ENCODE data around the gene SCUBE2.

Gene SCUBE2

DNA sequence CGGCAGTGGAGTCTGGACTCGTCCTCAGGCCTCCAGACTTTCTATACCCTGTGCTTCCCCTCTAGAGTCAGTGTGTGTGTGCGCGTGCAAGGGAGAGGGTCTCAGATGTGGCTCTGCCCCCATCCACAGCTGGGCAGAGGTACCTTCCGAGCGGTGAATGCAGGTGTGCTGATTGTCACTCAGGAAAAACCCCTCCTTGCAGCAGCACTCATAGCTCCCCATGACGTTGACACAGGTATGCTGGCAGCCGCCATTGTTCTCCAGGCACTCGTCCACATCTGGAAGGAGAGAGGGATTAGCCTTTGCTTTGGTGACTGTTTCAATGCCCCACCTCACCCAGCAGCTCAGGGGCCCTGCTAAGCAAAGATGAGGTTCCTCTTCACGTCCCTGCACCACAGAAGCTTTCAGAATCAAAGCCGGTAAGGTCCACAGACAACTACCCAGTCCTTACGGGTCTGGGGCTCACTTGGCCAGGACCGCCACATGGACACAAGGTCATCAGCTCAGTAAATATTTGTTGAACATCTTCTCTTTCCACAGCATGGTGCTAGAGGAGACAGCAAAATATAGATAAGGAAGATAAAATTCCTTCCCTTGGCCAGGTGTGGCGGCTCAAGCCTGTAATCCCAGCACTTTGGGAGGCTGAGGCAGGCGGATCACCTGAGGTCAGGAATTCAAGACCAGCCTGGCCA is 16.9 kb downstream of the SCUBE2 start:
- DNase-seq (ENCODE audit: low spot score), result no peak

DNA sequence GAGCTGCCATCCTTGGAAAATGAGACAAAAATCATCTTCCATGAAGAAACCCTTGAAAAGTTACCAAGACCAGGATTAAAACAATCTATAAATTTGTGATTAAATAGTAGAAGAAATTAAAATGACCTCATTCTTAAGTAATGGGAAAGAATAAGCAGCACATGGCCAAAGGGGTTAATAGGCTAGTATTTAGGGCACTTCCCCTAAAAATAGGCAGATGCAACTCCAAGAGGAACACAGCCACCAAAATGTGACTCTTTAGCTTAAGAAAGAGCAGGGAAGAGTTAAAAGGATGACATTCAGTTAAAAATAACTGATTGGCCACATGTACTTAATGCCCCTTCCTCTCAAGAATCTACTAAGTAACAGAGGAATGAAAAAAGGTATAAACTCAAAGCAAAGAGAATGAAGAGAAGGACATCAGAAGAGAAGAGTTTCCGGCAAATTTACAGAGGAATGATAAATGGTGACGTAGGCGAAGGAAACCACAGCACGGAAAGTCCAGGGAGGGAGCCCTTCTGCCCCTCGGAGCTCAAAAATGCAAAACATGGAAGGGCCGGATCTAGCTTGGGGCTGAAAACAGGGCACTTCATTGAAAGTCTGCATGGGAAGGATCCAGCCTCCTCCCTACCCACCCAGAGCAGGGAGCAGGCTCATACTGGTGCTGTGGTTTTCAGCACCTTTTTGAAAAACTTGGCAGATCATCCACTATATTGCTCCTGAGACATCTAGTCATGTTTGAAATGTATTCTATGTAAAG is 17.8 kb downstream of the SCUBE2 start:
- no peak for DNase-seq (ENCODE audit: low spot score)

DNA sequence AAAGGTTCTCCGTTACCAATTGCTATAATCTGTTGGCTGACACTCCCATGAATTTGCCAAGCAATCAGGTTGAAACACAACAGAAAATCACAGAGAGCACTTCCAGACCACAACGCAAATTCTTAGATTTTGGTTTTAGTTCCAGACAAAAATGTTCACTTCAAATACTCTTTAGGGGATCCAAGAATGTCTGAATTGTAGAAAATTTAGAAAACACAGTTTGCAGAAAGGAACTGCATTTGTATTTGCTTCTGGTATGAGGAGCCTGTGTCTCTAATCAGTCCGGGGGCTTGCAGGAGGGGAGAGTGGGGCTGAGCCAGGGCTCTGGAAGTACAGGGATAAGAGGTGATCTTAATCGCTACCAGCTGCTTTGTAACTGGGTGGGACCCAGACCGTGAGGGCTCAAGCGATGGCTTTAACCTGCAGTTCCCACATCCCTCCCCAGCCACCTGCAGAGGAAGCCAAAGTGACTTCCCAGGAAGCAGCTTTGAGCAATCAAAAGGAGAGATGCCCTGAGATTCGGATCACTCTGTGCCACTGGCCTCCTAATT is 18.7 kb downstream of the SCUBE2 start:
- no peak for DNase-seq (ENCODE audit: low spot score)

DNA sequence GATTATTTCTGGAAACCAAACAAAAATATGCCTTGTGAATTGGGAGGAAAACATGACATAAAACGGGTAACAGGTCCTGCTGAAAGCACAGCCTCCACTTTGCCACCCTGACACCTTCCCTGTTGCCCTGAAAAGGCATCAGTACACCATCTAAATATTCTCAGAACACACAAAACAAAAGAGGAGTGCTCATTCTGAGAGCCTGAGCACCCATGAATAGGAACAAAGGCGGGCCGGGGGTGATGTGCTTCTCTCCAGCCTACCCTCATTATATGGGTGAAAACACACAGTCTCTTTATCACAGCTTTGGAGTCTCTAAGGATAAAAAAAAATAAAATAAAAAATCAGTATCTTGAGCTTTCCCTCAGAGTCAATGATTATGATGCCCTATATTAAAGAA is 19.7 kb downstream of the SCUBE2 start:
- DNase-seq (ENCODE audit: low spot score), result no peak

DNA sequence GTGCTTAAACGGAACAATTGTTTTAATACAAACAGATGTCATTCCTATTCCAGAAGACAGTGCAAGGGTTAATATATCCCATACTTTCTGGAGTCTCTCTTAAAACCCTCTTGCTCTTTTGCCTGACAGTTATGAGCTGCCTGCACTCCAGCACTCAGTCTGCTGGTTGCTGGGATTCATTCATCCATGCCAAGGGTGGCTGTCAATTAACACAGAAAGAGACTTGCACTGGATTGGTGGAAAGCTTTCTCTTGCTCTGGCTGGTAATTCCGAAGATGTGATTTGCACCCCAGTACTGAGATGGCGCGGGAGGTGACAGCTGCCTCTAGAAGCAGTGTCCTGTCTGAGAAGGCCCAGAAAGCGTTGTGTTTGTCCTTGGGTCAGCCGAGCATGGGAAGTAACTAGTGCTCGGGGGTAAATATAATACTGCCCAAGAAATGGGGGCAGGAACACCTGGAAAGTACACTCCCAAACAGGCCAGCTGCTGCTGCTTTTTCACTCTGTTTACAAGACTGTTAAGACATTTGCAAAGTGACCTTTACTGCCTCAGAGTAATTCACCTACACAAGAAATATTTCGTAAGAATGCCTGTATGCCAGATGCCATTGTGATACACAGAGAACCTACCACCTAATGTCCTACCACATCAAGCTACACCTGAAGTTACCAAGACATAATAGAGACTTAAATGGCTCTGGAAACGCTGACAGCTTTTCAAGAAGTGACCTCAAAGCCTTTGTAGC is 20.5 kb downstream of the SCUBE2 start:
- DNase-seq (ENCODE audit: low spot score), result no peak

DNA sequence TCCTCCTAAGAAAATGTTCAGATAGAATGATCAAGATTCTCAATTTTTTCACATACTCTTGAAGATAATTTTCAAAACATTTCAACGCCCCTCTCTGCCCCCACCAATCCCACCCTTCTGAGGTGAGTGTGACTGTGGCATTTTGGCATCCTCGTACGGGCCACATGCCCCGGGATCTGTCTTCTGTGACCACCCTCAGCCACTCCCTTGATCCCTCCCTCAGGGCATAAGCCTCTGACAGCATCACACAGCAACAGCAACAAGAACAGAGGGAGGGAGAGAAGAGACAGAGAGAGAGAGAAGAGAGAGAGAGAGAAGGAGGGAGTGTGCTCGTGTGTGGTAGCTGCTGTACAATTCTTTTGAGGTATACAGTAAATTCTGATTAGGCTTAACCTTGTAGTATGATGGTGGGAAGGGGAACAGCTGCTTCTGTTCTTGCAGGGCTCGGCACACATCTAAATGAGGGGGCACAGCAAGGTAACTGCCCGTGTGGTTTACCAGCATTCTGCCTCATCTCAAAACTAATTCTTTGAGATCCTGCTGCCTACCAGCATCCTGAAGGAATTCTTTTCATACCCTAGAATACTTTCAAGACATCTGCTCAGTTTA is 21.4 kb downstream of the SCUBE2 start:
- no peak for DNase-seq (ENCODE audit: low spot score)

DNA sequence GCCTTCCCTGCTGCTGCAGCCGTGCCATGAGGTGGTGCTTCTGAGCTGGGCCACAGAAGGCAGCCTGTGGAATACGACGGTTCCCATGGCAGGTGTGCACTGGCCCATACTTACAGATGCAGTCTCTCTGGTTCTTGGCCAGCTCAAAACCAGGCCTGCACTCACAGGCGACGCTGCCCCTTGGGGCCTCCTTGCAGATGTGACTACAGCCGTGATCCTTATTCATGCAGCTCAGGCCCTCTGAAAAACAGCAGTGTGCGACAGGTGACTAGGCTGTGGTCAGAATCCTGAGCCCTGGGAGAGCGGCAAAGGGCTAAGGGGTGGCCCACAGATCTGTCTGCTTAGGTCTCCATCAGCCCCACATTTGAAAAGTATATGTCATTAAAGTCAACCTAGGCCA is 22.1 kb downstream of the SCUBE2 start:
- no peak for DNase-seq (ENCODE audit: low spot score)

DNA sequence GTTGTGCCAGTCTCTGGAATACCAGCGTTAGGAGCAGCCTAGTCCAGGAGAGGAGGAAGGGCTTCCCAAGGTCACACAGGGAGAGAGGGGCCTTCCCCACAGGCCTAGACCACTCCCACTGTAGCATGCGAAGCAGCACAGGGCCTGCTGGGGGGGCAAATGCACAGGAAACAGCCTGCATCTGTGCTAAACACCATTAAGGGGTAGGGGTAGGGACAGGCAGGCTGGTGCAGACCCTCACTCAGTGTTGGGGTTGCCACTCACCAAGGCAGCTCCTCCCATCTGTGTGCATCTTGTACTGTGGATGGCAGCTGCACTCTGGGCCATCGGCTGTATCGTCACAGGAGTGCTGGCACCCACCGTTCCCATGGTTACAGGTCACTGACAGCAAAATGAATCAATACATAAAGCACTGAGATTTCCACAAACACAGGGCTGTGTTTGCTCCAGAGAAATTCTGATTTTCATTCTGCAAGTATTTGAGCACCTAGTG is 24.9 kb downstream of the SCUBE2 start:
- no peak for DNase-seq (ENCODE audit: low spot score)

DNA sequence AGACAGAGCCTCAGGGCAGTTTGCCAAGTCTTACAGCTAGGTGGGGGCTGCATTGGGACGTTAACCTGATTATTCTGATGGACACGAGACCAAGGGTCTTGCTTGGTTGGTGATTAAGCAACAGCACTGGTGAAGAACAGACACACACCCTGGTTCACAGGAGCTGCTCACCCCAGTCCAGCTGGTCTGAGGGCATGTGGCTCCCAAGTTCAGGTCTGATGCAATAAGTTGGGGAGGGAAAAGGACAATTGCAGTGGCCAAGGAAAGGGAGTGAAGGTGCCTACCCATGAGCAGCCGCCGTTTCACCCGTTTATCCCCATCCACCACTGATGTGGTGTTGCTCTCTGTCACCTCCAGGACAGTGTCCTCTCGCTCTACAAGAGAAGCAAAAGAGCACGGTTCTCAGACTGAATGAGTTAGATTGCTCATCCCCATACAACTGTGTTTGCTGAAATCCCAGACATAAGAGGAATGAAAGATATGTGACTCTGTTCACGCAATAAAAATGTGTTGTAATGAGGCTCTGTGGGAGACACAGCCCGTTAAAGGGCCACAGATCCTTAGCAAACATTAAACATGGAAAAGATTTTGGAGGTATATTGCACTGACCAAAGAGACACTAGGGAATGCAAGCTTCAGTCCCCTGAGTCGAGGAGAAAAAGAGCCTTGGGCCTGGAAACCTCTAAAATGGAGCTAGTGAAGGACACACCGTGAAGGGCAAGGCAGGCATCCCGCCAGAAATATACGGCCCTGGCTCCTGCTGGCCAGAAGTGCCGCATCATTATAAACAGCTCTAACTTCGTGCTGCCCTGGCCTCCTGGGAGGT is 25.6 kb downstream of the SCUBE2 start:
- no peak for DNase-seq (ENCODE audit: low spot score)

DNA sequence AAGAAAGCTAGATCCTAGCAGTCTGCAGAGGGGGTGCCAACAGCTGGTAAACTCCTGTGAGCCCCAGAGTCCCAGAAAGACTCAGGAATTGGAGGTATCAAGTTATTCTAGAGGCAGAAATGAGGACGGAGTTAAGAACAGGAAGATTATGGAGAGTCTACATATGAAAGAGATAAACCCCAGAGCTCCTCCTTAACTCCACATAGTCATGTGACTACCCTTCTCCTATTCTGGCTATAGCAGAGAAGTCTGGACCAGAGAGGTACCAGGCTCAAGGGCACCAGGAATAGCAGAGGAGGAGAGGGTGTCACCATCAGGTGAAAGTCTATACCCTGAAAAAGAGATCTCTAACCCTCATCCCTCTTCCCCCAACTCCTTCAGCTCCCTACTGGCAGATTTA is 29.6 kb downstream of the SCUBE2 start:
- DNase-seq (ENCODE audit: low spot score), result no peak

DNA sequence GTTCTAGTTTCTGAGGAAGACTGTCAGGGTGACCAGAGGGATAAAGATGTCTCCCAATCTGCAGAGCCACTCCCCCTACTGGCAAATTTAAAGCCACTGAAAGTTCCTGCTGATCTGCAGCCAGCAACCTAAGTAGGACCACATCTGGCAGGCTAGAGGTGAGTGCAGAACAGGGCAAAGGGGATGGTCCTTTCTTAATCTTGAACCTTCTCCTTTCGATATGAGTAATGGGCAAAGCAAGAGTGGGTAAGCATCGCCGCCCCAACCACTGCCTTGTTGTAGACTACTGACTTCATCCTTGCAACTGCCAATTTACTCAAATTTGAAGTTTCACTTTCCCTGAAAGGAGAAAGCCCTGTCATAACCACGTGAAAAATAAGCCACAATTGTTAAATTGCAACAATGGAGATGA is 30.7 kb downstream of the SCUBE2 start:
- DNase-seq (ENCODE audit: low spot score), result no peak

DNA sequence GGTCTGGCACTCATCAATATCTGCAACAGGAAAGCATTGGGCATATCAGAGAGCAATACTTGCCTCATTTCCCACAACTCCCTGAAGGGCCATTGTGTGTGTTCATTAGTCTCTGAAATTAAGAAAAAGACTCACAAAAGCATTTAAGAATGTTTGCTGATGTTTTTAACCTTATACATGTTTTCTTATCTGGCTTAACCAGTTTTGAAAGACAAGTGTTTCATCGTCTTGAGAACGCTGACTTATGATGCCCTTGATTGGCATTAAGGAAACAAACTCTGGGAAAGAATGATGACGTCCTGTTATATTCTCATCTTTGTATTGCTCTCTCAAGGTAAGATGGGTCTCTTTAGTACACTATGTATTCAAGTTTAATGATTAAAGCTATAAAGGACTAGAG is 32.0 kb downstream of the SCUBE2 start:
- DNase-seq (ENCODE audit: low spot score), result no peak

DNA sequence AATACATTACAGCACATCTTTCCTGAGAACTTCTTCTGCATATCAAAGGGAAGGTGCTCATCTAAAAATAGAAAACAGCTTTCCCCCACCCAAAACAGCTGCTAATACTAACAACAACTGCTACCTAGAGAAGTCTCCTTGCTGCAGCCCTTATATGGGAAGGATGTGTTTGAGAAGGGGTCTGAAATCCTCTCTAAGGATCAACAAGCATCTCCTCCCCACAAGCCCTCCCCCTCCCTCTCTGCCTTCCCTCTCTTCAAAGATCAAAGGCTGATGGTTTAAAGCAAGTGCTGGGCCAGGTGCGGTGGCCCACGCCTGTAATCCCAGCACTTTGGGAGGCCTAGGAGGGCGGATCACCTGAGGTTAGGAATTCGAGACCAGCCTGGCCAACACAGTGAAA is 33.5 kb downstream of the SCUBE2 start:
- no peak for DNase-seq (ENCODE audit: low spot score)

DNA sequence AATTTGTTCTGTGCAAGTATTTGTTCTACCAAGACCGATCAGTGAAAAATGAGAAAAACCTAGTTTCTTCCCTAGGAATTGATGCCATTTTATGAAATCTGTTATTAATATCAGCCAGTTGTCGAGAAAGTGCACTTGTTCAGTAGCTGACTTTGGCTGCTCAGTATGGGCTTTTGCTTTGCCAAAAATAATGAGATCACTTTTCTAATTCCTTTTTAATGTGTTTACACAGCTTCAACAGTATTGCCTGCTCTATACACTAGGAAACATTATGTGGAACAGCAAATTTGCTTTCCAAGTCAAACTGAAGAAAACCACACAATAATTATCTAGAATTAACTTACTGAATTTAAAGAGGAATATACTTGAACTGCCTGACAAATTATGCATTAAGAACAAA is 34.4 kb downstream of the SCUBE2 start:
- no peak for DNase-seq (ENCODE audit: low spot score)

DNA sequence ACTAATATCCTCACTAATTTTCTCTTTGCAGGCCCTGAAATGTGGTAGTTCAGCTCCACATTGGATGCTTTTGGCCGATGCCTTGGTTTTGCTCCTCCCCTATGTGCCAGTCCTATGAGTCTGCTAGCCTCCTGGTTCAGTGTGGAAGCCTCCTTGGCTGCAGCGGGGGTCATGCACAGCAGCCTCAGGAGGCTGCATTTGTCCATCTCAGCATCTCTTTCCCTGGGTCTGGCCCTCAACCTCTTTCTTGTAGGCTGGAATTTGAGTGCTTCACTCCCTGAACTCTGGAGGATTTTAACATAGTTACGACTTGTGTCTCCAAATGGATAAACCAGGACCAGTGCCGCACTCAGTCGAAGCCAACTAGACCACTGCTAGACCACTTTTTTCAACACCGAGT is 34.9 kb downstream of the SCUBE2 start:
- no peak for DNase-seq (ENCODE audit: low spot score)

DNA sequence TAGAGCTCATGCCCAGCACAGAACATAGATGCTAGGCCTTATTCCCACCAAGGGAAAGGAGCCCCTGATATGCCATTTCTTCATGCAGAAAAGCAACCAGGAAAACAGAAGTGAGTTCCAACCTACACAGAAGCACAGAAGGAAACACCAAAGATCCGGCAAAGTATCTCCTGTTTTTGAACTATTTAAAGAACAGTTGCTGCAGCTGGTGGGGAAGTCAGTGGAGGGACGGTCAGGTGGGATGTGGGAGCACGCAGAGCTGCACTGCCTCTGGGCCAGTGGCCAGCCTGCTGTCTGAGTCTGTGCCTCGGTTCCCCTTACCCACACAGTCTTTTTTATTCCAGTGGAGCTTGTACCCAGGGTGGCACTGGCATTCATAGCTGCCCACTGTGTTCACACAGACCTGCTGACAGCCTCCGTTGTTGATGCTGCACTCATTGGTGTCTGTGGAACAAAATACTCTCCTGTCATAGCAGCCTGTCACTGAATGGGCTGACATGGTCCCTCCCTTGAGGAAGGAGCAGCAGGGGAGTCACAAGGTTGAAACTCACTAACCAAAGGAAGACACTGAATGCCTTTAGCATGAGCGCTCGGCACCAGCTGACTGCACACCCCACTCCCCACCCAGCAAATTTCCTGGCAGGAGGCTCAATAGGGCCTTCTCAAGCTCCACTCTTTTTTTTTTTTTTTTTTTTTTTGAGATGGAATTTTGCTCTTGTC is 37.9 kb downstream of the SCUBE2 start:
- DNase-seq (ENCODE audit: low spot score), result no peak

DNA sequence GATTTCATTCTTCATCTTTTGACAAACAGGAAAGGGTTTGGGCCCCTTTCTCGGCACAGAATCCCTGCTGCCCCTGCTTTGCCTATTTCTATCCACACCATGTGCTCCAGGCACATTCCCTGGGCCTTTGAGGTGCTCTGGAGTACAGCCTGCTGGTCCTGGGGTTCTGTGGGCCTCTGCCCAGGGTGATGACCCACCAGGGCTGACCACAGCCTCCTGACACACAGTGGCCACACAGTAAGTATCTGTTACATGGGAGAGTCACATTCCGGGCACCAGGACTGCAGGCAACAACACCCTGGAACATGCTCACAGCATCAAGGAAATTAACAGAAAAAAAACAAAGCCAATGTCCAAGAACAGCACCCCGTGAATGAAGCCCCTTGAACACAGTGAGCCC is 39.1 kb downstream of the SCUBE2 start:
- DNase-seq (ENCODE audit: low spot score), result no peak

DNA sequence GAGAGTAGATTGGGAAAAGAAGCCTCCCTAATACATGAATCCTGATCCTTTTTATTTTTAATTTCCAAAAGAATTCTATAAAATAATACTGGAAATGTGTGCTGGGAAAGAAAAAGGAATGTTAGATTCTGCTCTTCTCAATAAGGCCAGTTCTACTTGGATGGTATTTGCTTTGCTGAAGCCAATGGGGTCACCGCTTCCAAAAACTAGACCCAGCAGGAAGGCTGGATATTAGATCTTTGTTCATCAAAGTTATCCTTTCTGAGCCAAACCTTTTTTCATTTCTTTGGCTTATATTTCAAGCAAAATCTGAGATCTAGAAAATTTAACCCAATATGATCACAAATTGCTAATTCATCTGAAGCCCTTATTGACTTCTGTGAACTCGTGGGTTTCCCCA is 41.4 kb downstream of the SCUBE2 start:
- no peak for DNase-seq (ENCODE audit: low spot score)

DNA sequence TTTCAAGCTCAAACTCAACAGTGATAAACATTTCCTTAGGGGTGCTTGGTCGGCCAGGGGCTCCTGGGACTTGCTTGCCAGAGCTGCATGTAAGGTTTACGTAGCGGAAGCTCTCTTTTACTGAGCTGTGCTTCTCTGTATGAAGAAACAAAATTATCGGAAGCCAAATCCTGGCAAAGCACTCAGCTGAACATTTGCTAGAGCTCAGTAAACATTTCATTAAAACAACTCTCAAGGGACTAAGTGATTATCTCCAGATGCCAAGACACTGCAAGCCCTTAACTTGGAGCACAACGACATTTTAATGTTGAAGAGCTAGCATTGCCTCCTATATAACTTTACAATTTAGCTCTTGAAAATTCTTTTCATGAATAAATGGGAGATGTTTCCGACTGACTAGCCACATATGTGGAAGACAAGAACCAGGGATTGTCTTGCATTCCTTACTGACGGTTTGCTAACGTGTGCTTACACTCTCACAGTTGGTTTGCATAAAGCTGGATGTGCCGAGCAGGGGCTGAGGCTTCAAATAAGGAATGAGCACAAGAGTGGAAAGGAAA is 43.4 kb downstream of the SCUBE2 start:
- no peak for DNase-seq (ENCODE audit: low spot score)

DNA sequence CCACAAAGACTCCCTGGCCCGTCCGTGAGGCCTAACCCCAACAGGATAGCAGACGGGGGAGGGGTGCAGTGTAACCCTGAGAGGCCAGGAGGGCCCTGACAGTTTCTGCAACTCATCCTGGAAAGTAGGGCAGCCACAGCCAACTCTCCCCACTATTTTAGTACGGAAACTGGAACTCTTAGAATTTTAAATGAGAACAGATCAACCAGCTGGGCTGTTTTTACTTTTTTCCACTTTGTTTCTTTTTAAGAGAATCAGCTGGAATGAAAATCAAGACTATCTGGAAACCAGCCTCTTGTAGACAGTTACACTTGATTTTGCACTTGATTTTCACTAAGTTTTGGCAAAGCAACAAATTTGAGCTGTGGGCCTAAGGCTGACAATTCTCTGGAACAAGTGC is 44.9 kb downstream of the SCUBE2 start:
- DNase-seq (ENCODE audit: low spot score), result no peak
